Renal cortex interstitium (tissue), 11 donors: Measurements from ENCODE around the gene GTF2A1. TPM values are rescaled to one million over a fixed set of nuclear protein-coding genes. Genes with fewer than 3 reads are reported as not detected.

Source experiments
- DNase-seq, 11 donors: peaks; one replicate each; pipeline ENCODE4 v3.0.0-alpha.2; 2013; ENCODE audit warnings: low read depth in 9 of 11, low spot score in 4 of 11; ENCODE audit errors: extremely low read depth in 1 of 11
- polyA plus RNA-seq, 3 donors: library from polyadenylated mRNA; unstranded; fragments of 120-200 nt; gene quantifications; one replicate each; pipeline ENCODE4 v1.2.1, GENCODE V29; 2013; ENCODE audit not compliant: insufficient read length in 3 of 3

Gene GTF2A1
- polyA plus RNA-seq, 3 donors: 34.4 to 40.2 (median 38.8) TPM

DNA sequence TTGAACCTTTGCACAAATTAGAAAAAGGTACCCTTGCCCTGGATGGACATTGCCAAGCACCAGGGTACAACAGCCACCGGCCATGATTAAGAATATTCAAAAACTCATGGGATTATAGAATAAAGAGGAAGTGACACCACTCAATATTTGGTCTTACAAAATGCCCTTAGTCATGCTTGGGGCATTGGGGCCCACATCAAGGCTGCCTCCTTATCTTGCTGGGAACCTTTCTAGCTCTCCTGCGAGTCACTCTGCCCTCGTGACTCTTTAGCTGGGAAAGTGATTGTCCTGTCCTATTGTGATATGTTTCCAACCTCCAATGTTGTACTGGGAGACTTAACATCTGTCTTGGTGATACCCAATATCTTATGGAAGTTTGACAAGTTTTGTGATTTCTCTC lies 57.8 kb downstream of the GTF2A1 start:
- no peak for DNase-seq

DNA sequence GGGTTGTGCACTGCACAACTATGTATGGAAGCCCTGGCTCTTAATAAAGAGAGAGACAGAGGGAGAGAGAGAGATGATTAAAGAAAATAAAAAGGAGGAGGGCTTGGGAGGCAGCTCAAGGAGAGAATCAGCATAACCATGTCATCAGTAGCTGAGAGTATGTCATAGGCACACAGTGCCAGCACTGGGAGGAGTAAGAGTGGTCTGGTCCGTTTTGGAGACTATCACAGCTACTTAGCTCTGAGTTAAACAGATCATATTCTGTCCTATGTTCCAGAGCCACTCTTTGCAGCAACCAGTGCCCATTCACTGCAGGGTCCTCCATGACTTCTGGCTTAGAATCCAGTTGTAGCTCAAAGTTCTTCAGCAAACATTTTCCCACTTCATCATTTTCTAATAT lies 59.0 kb downstream of the GTF2A1 start:
- no peak for DNase-seq

DNA sequence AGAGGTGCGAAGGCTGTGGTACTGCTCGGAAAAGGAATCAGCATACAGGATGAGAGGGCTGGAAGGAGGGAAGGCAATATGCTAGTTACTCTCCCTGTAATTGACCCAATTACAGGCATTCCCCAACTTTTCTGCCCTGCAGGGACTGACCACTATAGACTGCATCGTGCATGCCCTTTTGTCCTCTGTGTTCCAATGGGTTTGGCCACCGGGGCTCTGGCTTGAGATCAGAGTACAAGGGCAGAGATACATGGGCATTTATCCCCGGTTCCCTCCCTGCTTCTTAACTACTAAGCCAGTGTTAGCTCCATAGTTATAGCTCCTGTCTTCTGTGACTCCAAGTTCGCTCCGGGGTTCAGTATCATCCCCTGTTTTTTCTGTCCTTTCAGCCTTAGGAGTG lies 59.7 kb downstream of the GTF2A1 start:
- no peak for DNase-seq

DNA sequence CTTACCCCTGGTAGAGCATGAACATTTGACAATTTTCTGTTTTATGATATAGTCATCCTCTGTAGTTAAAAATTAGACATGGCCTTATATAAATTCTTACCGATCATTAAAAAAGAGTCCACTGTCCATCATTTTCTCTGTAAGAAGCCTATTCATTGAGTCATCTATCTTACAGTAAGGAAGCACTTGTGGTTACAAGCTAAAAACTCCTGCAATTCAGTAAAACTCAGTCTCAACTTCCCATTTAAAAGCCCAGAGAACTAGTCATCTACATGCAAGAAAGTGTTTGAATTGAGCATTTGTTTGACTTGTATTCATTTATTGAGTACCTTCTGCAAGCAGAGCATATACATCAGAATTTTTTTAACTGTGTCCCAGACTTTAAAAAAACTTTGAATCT lies 63.3 kb downstream of the GTF2A1 start:
- no peak for DNase-seq

DNA sequence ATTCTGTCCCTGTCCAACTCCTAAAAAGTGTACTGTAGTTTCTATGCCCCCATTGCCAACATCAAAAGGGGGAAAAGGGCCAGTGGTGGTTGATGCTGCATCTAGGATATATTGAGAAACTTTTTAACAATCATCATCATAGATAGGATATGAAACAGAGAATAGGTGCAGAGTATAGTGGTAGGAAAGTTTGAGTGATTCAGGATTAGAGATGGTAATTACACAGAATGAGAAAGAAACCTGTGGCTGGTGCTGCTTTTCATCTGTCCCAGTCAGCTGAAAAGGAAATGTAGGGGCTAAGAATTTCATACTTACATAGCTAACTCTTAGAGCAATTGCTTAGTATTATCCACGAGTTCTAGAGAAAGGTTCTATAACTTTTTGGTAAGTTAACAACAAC lies 67.6 kb downstream of the GTF2A1 start:
- DNase-seq: no peak

DNA sequence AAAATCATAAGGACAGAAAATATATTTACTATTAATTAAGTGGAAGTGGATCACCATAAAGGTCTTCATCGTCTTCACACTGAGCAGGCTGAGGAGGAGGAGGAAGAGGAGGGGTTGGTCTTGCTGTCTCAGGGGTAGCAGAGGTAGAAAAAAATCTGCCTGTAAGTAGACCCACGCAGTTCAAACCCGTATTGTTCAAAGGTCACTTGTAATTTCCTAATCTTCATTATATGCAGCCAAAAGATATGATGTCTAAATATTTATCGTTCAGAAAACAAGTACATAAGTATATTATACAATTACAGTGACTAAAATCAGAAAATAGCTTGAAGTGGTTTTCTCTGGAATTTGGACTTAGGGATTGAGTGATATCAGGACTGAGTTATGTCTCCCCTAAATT lies 72.1 kb downstream of the GTF2A1 start:
- DNase-seq: no peak

DNA sequence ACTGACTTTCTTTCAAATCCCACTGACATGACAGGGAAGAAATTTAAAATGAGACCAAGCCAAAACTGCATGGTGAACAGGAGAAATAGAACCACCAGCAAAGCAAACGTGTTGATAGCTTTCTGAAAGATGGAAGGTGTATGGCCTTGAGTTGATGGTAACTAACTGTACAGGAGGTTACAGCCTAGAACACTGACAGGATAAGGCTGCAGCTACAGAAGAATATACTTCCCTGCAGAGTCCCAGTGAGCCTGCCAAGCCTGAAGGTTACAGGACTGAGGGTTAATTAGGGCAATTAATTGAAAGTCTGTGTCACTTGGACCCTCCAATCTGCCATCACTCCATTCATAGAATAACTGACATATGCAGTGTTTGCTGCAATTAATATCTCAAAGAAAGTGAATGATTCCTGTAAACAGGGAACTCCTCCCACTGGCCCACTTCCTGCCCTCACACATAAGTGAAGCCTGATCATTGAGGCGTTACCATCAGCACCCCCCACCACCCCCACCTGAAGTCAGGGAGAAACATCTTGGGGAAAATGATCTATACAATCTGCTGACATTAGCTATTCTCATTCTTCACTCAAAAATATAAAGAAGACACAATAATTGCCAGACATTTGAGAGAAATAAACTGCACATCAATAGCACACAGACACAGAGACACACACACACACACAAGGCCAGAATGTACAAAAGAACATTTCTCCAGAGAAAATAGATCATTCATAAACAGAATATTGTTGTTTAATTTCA lies 73.4 kb downstream of the GTF2A1 start:
- DNase-seq: no peak

DNA sequence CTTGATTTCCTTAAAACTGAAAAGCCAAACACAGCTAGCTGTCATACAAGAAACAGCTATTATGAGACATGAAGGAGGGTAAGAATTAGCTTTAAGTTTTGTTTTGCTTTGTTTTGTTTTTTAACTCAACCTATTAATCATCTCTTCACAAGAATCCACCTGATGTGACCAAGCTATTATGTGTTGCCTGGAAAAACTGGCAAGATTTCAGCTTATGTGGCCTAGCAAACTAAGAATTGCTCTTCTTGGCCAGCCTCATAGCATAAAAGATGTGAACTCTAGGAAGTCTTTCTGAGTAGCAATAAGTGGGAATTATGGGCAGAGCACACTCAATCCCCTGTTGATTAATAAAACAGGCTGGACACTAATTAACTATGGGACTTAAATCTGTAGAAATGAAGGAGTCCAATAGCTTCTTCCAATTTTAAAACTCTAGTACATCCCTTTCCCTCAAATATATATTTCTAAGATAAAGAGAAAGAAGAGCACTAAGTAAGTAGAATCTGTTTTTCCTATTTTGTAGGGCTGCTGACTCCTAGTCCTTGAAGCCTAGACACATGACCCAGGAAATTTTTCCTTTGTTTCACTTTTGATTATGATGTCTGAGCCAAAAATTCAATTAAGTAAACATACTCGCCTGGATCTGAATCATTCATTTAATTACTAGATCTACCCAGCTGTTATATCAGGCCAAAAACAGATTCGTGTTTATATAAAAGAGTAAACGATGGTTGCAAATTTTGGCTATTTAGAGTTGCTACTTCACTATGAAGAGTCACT lies 75.7 kb downstream of the GTF2A1 start:
- no peak for DNase-seq

DNA sequence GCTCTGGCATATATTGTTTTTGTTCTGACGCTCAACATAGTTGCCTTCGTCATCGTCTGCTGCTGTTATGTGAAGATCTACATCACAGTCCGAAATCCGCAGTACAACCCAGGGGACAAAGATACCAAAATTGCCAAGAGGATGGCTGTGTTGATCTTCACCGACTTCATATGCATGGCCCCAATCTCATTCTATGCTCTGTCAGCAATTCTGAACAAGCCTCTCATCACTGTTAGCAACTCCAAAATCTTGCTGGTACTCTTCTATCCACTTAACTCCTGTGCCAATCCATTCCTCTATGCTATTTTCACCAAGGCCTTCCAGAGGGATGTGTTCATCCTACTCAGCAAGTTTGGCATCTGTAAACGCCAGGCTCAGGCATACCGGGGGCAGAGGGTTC lies 77.0 kb downstream of the GTF2A1 start:
- no peak for DNase-seq

DNA sequence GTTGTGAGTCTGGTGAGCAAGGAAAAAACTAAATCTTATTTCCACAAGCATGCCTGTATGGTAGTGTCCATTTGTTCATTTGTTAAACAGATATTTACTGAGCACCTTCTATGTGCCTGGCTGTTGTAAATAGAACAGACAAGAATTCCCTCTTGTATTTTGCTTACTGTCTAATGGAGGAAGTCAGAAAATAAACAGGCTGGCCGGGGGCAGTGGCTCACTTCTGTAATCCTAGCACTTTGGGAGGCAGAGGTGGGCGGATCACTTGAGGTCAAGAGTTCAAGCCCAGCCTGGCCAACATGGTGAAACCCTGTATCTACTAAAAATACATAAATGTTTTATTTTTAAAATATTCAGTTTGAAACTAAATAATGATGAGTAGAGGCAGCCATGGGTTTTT lies 79.3 kb downstream of the GTF2A1 start:
- no peak for DNase-seq

DNA sequence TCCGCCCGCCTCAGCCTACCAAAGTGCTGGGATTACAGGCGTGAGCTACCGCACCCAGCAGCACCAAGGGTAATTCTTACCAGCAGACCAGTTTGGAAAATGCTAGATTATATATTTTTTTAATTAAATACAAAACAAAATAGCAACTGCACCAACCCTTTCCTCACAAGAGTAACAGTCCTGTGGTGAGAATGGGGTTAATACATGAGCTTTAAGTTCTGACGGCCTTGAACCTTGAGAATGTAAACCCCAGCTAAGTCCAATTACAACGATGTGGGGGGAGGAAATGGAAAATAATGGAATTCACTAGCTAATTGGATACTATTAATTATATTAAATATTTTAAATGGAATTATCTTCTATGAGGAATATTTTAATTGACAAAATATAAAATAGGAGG lies 82.3 kb downstream of the GTF2A1 start:
- DNase-seq: no peak

DNA sequence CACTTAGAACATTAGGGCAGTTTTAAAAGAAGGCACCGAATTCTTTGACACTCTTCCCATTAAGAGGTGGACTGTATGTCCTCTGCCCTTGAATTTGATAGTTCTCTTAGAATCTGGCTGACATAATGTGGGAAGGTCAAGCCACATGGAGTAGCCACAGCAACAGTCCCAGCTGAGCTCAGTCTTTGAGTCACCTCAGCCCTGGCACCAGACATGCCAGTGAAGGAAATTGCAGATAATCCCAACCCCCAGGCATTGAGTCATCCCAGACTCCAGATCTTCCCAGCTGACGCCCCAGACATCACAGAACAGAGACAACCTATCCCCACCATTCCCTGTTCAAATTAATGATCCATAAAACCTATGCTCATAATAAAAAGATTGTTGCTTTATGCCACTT lies 83.4 kb downstream of the GTF2A1 start:
- DNase-seq: no peak

DNA sequence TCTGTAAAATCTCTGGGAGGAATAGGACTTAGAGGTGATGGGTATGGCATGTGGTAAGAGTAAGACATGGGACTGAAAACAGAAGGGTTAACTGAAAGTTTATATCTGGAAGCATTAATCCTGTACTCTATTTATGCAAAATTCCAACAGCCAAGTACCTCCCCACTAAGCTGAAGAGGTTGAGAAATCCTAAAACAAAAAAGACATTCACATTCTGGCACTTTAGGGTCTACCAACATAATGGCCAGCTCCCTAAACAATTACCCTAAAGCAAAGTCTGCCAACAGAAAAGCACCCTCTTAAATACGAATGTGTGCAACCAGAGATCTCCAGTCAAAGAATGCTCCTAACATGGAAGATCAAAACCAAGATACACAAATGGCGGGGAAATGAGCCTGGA lies 87.4 kb downstream of the GTF2A1 start:
- no peak for DNase-seq

DNA sequence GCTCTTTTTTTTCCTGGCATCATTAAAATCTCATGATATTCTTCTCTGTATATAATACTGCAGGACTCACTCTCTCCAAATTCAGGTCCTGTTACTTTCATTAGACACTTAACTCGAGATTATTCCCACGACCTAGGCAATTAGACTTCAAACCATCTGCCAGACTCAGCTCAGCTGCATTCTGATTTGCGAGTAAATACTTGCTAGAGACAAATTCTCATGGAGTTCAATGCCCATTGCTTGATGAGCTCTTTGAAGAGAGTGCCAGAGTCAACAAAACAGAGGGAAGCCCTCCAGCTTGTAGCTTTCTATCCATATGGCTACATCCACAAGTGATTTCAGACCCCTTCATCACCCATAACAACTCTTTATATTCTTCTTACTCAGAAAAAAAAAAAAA lies 88.3 kb downstream of the GTF2A1 start:
- DNase-seq: peak in 1 of 11 donors; percentile 14

DNA sequence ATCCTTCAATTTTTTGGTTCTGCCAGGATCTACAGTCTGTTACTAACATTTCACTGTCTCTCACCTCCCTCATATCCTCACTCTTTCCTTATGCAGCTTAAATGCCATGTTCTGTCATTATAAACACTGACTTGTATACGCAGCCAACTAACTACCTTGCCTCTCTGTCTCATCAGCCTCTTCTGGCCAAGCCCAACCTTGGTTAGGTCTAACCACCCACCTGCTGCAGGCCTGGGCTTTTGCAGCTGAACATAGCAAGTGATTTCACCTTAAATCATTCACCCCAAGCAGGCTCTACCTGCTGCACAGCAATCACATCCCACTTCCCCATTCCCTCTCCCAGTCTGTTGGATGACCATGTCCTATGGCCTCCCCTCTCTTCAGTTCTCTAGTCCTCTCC lies 91.5 kb downstream of the GTF2A1 start:
- DNase-seq: no peak

DNA sequence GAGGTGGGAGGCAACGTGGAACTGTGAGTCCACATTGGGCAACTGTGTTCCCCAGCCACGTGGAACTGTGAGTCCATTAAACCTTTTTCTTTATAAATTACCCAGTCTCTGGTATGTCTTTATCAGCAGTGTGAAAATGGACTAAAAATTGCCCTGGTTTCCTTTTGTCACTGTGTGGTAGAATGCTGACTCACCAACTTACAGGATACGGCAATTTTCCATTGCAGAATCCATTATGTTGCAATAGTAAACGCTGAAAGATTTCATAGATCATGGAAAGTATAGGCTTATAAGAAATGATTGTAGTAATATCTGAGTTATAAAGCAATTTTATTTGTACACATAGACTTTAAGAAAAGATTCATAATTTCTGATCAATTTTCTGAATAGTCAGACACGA lies 93.0 kb downstream of the GTF2A1 start:
- DNase-seq: no peak

DNA sequence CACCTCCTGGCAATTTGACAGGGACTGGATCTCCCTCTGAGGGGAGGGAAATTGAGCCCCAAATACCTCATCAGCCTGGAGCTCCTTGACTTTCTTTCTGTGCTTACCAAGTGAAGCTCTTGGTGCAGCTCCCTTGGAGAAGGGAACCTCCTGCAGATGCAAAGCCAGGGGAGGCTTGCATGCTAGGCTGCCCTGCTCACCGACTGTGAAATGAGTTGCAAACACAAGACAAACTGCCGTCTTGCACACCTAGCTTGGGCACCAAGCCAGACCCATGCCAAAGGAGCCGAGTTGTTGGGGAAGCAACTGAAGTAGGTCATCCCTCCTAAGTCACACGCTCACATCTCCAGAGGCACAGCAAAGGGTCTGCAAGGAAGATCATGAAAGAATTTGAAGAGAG lies 95.2 kb downstream of the GTF2A1 start:
- no peak for DNase-seq
